ENCODE measurements around the gene TWSG1.
"Not testable (repeated sequence)": the region's sequence is repeated elsewhere in the genome, so short reads cannot be mapped to it uniquely, and the experiment has no call there.

Gene TWSG1

DNA sequence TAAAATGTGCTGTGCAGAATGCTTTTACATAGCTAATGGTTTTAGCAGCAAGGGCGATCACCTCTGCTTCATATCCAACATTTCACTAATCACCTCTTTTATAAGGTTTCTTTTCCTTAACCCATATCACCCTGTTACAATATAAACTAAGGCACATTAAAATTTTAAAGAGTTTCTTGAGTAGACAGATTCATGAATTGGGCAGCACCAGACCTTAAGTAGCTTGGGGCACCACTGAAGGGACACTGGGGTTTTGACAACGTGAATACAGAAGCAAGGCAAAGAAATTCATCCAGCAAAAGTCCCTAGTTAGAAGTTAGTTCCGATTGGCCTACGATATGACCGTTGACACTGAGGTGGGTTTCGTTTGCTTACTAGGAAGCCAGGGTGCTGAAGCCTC lies 96.7 kb downstream of the TWSG1 start:
- WGBS, 2 experiments, result 94 to 95% methylated on average over 5 to 6 of the region's 6 CpGs
- Histone ChIP-seq H3K4me3 (ENCODE audit: insufficient read depth, low read depth, low read length) (no peak overlapping the region), H3K9me3 (ENCODE audit: control insufficient read depth, low read length) (no peaks in the 10 kb centered on the region), H3K27me3 (ENCODE audit: control insufficient read depth, insufficient read depth, low read length, poor library complexity, severe bottlenecking) (no peaks in the 10 kb centered on the region), H3K27ac (ENCODE audit: insufficient read depth, low read depth, low read length, poor library complexity, severe bottlenecking) (no peak overlapping the region), H3K36me3 (ENCODE audit: control insufficient read depth, insufficient read depth, low read length) (no peaks in the 10 kb centered on the region), H3K4me1 (ENCODE audit: control insufficient read depth, insufficient read depth, low read length) (peaks cover 14% of the 10 kb centered on the region)

- not testable (repeated sequence) for H3K36me3 ChIP-seq (ENCODE audit: control insufficient read depth, insufficient read depth, low read length); H3K27ac ChIP-seq (ENCODE audit: insufficient read depth, low read depth, low read length, poor library complexity, severe bottlenecking); H3K27me3 ChIP-seq (ENCODE audit: control insufficient read depth, insufficient read depth, low read length, poor library complexity, severe bottlenecking); H3K4me3 ChIP-seq (ENCODE audit: insufficient read depth, low read depth, low read length); H3K9me3 ChIP-seq (ENCODE audit: control insufficient read depth, low read length)
- H3K4me1 ChIP-seq (ENCODE audit: control insufficient read depth, insufficient read depth, low read length), result peaks cover 14% of the 10 kb centered on the region
- whole genome bisulfite sequencing, 2 experiments, result 88 to 91% methylated on average over 10 of the region's 10 CpGs
Observed at GRCh38 chr18:9433122-9433521, 98.5 kb downstream of the TWSG1 start.

DNA sequence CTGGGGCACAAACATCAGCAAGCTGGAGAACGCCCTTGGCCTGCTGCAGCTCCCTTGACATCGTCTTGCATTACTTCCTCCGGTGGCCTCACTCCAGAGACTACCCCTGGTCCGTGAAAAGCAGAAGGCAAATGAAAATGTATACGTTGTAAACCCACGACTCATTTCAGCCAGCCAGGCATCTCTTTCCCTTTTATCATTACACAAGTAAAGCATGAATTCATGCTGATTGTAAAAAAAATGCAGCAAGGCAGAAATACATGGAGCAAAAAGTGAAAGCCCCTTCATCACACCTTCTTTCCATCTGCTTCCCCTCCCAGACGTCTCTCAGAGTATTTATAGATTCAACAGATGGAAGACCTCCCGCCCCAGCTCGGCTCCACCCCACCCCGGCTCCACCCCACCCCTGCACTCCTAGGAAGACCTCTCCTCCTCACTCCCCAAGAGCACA lies 99.1 kb downstream of the TWSG1 start:
- Histone ChIP-seq H3K27me3 (ENCODE audit: control insufficient read depth, insufficient read depth, low read length, poor library complexity, severe bottlenecking) (no peaks in the 10 kb centered on the region), H3K36me3 (ENCODE audit: control insufficient read depth, insufficient read depth, low read length) (no peaks in the 10 kb centered on the region), H3K27ac (ENCODE audit: insufficient read depth, low read depth, low read length, poor library complexity, severe bottlenecking) (peak overlapping the region; percentile 95), H3K4me1 (ENCODE audit: control insufficient read depth, insufficient read depth, low read length) (peaks cover 14% of the 10 kb centered on the region), H3K9me3 (ENCODE audit: control insufficient read depth, low read length) (no peaks in the 10 kb centered on the region), H3K4me3 (ENCODE audit: insufficient read depth, low read depth, low read length) (no peak overlapping the region)
- WGBS, 2 experiments, result 65 to 72% methylated on average over 8 to 9 of the region's 10 CpGs

GRCh38 chr18:9434122-9434701 lies 99.6 kb downstream of the TWSG1 start:
- Histone ChIP-seq H3K4me3 (ENCODE audit: insufficient read depth, low read depth, low read length) (no peak overlapping the region), H3K4me1 (ENCODE audit: control insufficient read depth, insufficient read depth, low read length) (peaks cover 14% of the 10 kb centered on the region), H3K27ac (ENCODE audit: insufficient read depth, low read depth, low read length, poor library complexity, severe bottlenecking) (peak overlapping the region; percentile 95), H3K9me3 (ENCODE audit: control insufficient read depth, low read length) (no peaks in the 10 kb centered on the region), H3K36me3 (ENCODE audit: control insufficient read depth, insufficient read depth, low read length) (no peaks in the 10 kb centered on the region), H3K27me3 (ENCODE audit: control insufficient read depth, insufficient read depth, low read length, poor library complexity, severe bottlenecking) (no peaks in the 10 kb centered on the region)
- 28 to 31% methylated on average over 18 of the region's 18 CpGs for WGBS, 2 experiments

DNA sequence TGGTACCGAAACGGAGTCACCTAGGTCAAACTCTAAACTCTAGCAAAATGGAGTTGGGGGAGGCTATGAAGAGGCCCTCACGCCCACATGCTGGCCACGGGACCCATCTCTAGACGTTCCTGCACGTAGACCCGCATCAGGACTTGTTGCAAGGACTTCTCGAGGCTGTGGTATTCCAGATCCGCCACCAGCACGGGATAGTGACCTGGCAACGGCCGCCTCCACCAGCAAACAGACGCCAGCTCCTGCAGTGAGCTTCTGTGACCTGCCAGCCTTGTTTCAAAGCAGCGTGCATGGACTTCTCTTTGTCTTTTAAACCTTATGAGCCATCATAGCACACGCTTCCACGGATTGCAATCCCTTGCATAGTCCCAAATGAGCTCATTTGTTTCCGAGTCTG lies 100.5 kb downstream of the TWSG1 start:
- Histone ChIP-seq H3K27ac (ENCODE audit: insufficient read depth, low read depth, low read length, poor library complexity, severe bottlenecking) (no peak overlapping the region), H3K4me3 (ENCODE audit: insufficient read depth, low read depth, low read length) (no peak overlapping the region)
- 92% methylated on average over 16 to 17 of the region's 17 CpGs for WGBS, 2 experiments

DNA sequence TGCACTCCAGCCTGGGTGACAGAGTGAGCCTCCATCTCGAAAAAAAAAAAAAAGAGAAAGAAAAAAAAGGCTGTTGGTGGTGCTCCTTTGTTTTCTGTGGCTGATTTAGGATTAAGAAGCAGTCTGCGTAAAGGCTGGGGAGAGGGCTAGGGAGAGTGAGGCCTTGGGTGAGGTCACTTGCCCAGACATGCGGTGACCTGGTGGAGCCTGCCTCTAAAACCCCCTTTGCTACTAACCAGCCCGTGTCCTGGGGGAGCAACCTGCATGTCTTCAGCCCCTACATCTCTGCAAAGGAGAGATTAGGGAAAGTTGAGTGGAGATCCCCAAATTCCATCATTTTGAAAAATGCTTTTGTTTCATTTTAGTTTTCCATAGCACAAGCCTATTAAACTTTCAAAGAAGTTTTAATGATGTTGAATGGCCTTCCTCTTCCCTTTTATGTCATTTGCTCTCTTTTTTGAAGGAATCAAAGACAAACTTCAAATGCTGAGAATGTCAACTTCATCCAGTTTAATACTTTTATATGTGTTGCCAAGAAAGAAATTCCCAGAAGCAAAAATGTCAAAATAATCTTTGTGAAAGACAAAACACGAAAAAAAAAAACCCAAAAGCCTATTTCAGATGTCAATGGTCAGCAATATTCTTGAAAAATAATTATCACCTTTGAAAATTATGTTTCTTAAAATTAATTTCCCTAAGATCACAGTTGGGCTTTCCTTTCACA lies 101.8 kb downstream of the TWSG1 start:
- no peaks in the 10 kb centered on the region for H3K36me3 ChIP-seq (ENCODE audit: control insufficient read depth, insufficient read depth, low read length)
- H3K27ac ChIP-seq (ENCODE audit: insufficient read depth, low read depth, low read length, poor library complexity, severe bottlenecking), result no peak overlapping the region
- H3K27me3 ChIP-seq (ENCODE audit: control insufficient read depth, insufficient read depth, low read length, poor library complexity, severe bottlenecking), result no peaks in the 10 kb centered on the region
- WGBS, 2 experiments, result 64 to 67% methylated on average over 4 to 5 of the region's 5 CpGs
- H3K9me3 ChIP-seq (ENCODE audit: control insufficient read depth, low read length), result no peaks in the 10 kb centered on the region
- H3K4me1 ChIP-seq (ENCODE audit: control insufficient read depth, insufficient read depth, low read length), result peaks cover 14% of the 10 kb centered on the region
- H3K4me3 ChIP-seq (ENCODE audit: insufficient read depth, low read depth, low read length), result no peak overlapping the region

More for the DNA sequence above, 100.5 kb downstream of the TWSG1 start:
- H3K9me3 ChIP-seq (ENCODE audit: control insufficient read depth, low read length), result no peaks in the 10 kb centered on the region
- H3K27me3 ChIP-seq (ENCODE audit: control insufficient read depth, insufficient read depth, low read length, poor library complexity, severe bottlenecking), result no peaks in the 10 kb centered on the region
- no peaks in the 10 kb centered on the region for H3K36me3 ChIP-seq (ENCODE audit: control insufficient read depth, insufficient read depth, low read length)
- peaks cover 14% of the 10 kb centered on the region for H3K4me1 ChIP-seq (ENCODE audit: control insufficient read depth, insufficient read depth, low read length)

- H3K27me3 ChIP-seq (ENCODE audit: control insufficient read depth, insufficient read depth, low read length, poor library complexity, severe bottlenecking), result no peaks in the 10 kb centered on the region
- no peak overlapping the region for H3K4me3 ChIP-seq (ENCODE audit: insufficient read depth, low read depth, low read length)
- H3K9me3 ChIP-seq (ENCODE audit: control insufficient read depth, low read length), result no peaks in the 10 kb centered on the region
- no peaks in the 10 kb centered on the region for H3K36me3 ChIP-seq (ENCODE audit: control insufficient read depth, insufficient read depth, low read length)
- H3K27ac ChIP-seq (ENCODE audit: insufficient read depth, low read depth, low read length, poor library complexity, severe bottlenecking), result no peak overlapping the region
- peaks cover 14% of the 10 kb centered on the region for H3K4me1 ChIP-seq (ENCODE audit: control insufficient read depth, insufficient read depth, low read length)
- 89 to 92% methylated on average over 5 of the region's 5 CpGs for WGBS, 2 experiments
Observed at GRCh38 chr18:9437021-9437437, 102.5 kb downstream of the TWSG1 start.

DNA sequence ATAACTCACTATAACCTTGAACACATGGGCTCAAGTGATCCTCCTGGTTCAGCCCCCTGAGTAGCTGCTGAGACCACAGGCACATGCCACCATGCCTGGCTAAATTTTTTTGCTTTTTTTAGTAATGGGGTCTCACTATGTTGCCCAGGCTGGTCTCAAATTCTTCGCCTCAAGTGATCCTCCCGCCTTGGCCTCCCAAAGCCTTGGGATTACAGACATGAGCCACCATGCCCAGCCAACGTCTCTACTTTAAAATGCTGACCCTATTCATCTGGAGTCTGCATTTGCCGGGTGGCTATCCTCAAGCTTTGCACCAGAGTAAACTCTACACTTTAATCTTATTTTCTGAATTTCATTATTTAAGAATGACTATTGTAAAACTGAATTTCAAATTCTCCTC lies 103.1 kb downstream of the TWSG1 start:
- Histone ChIP-seq H3K4me1 (ENCODE audit: control insufficient read depth, insufficient read depth, low read length) (peaks cover 14% of the 10 kb centered on the region), H3K27me3 (ENCODE audit: control insufficient read depth, insufficient read depth, low read length, poor library complexity, severe bottlenecking) (no peaks in the 10 kb centered on the region), H3K9me3 (ENCODE audit: control insufficient read depth, low read length) (no peaks in the 10 kb centered on the region), H3K4me3 (ENCODE audit: insufficient read depth, low read depth, low read length) (no peak overlapping the region), H3K36me3 (ENCODE audit: control insufficient read depth, insufficient read depth, low read length) (no peaks in the 10 kb centered on the region), H3K27ac (ENCODE audit: insufficient read depth, low read depth, low read length, poor library complexity, severe bottlenecking) (no peak overlapping the region)
- 93 to 94% methylated on average over 4 of the region's 4 CpGs for WGBS, 2 experiments

DNA sequence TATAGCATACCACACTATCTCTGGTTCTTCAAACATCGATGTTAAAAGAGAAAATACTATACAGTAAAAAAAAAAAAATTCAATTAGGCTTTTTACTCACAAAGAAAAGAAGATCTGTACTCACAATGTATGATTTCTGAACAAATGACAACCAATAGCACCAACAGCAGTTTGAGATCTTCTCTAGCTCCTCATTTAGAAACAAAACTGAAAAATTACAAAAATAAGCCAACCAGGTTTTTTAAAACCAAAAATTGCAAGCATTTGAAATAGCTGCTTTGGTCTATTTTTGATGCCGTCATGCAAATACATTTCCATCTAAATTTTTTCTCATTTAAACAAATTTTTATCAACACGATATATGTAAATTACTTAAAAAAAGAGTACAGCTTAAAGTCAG lies 106.5 kb downstream of the TWSG1 start:
- WGBS, 2 experiments, result 93 to 98% methylated on average over 1 to 3 of the region's 3 CpGs
- H3K4me3 ChIP-seq (ENCODE audit: insufficient read depth, low read depth, low read length), result no peak overlapping the region
- no peaks in the 10 kb centered on the region for H3K9me3 ChIP-seq (ENCODE audit: control insufficient read depth, low read length)

GRCh38 chr18:9444549-9444948 lies 110.0 kb downstream of the TWSG1 start:
- 100% methylated on average over 2 to 3 of the region's 3 CpGs for WGBS, 2 experiments
- Histone ChIP-seq H3K4me3 (ENCODE audit: insufficient read depth, low read depth, low read length) (no peak overlapping the region), H3K27ac (ENCODE audit: insufficient read depth, low read depth, low read length, poor library complexity, severe bottlenecking) (no peak overlapping the region), H3K9me3 (ENCODE audit: control insufficient read depth, low read length) (no peaks in the 10 kb centered on the region), H3K4me1 (ENCODE audit: control insufficient read depth, insufficient read depth, low read length) (no peaks in the 10 kb centered on the region), H3K36me3 (ENCODE audit: control insufficient read depth, insufficient read depth, low read length) (no peaks in the 10 kb centered on the region), H3K27me3 (ENCODE audit: control insufficient read depth, insufficient read depth, low read length, poor library complexity, severe bottlenecking) (no peaks in the 10 kb centered on the region)

More for the DNA sequence above, 106.5 kb downstream of the TWSG1 start:
- no peaks in the 10 kb centered on the region for H3K4me1 ChIP-seq (ENCODE audit: control insufficient read depth, insufficient read depth, low read length)
- no peak overlapping the region for H3K27ac ChIP-seq (ENCODE audit: insufficient read depth, low read depth, low read length, poor library complexity, severe bottlenecking)
- H3K27me3 ChIP-seq (ENCODE audit: control insufficient read depth, insufficient read depth, low read length, poor library complexity, severe bottlenecking), result no peaks in the 10 kb centered on the region
- H3K36me3 ChIP-seq (ENCODE audit: control insufficient read depth, insufficient read depth, low read length), result no peaks in the 10 kb centered on the region

All from ectodermal cell (in vitro differentiated cells).